Parathyroid adenoma (tissue), 2 donors: Measurements from ENCODE around the gene STAT5A.

Source experiments
- H2AFZ ChIP-seq: fragments of 300-600 bp; sonication (generic); one replicate; pipeline ENCODE4 v1.7.0; 2017; ENCODE audit warnings: antibody characterized with exemption, mild to moderate bottlenecking
- H3K27ac ChIP-seq: fragments of 300-600 bp; sonication (generic); one replicate; pipeline ENCODE4 v1.7.0; 2017
- H3K27me3 ChIP-seq: fragments of 300-600 bp; sonication (generic); one replicate; pipeline ENCODE4 v1.7.0; 2017; ENCODE audit warnings: low read length; ENCODE audit not compliant: control insufficient read depth, insufficient read depth
- H3K36me3 ChIP-seq: fragments of 300-600 bp; sonication (generic); one replicate; pipeline ENCODE4 v1.7.0; 2017; ENCODE audit warnings: low read length; ENCODE audit not compliant: control insufficient read depth, insufficient read depth
- H3K4me1 ChIP-seq: fragments of 300-600 bp; sonication (generic); one replicate; pipeline ENCODE4 v1.7.0; 2017; ENCODE audit warnings: control low read depth
- H3K4me2 ChIP-seq: fragments of 300-600 bp; sonication (generic); one replicate; pipeline ENCODE4 v1.7.0; 2017; ENCODE audit warnings: low read length
- H3K4me3 ChIP-seq: fragments of 300-600 bp; sonication (generic); one replicate; pipeline ENCODE4 v1.7.0; 2017; ENCODE audit warnings: low read depth, low read length
- H3K79me2 ChIP-seq: fragments of 300-600 bp; sonication (generic); one replicate; pipeline ENCODE4 v1.7.0; 2017; ENCODE audit warnings: control low read depth
- H3K9ac ChIP-seq: fragments of 300-600 bp; sonication (generic); one replicate; pipeline ENCODE4 v1.7.0; 2017; ENCODE audit warnings: mild to moderate bottlenecking
- H3K9me3 ChIP-seq: fragments of 300-600 bp; sonication (generic); one replicate; pipeline ENCODE4 v1.7.0; 2017; ENCODE audit warnings: low read length; ENCODE audit not compliant: control insufficient read depth
- CTCF ChIP-seq: fragments of 300-600 bp; sonication (generic); IDR thresholded peaks from one replicate; pipeline ENCODE4 v1.7.0; 2017; ENCODE audit warnings: antibody characterized with exemption, mild to moderate bottlenecking
- donor health status: primary hyperparathyroidism.

Gene STAT5A

GRCh38 chr17:42308446-42308845, 20.1 kb downstream of the STAT5A start:
- Histone ChIP-seq H3K9me3 (no peaks in the 10 kb centered on the region), H3K79me2 (no peaks in the 10 kb centered on the region), H3K27me3 (no peaks in the 10 kb centered on the region), H3K4me1 (no peaks in the 10 kb centered on the region), H2AFZ (no peak overlapping the region), H3K4me2 (no peak overlapping the region), H3K27ac (no peak overlapping the region), H3K36me3 (no peaks in the 10 kb centered on the region), H3K4me3 (no peak overlapping the region), H3K9ac (no peak overlapping the region)
- no peak for TF ChIP-seq CTCF

GRCh38 chr17:42309142-42309541, 20.8 kb downstream of the STAT5A start:
- no peaks in the 10 kb centered on the region for H3K4me1 ChIP-seq
- H2AFZ ChIP-seq: no peak overlapping the region
- H3K4me3 ChIP-seq: no peak overlapping the region
- no peaks in the 10 kb centered on the region for H3K36me3 ChIP-seq
- H3K4me2 ChIP-seq: no peak overlapping the region
- H3K27ac ChIP-seq: no peak overlapping the region
- TF ChIP-seq CTCF: no peak
- H3K27me3 ChIP-seq: no peaks in the 10 kb centered on the region
- H3K79me2 ChIP-seq: no peaks in the 10 kb centered on the region
- no peaks in the 10 kb centered on the region for H3K9me3 ChIP-seq
- no peak overlapping the region for H3K9ac ChIP-seq

DNA sequence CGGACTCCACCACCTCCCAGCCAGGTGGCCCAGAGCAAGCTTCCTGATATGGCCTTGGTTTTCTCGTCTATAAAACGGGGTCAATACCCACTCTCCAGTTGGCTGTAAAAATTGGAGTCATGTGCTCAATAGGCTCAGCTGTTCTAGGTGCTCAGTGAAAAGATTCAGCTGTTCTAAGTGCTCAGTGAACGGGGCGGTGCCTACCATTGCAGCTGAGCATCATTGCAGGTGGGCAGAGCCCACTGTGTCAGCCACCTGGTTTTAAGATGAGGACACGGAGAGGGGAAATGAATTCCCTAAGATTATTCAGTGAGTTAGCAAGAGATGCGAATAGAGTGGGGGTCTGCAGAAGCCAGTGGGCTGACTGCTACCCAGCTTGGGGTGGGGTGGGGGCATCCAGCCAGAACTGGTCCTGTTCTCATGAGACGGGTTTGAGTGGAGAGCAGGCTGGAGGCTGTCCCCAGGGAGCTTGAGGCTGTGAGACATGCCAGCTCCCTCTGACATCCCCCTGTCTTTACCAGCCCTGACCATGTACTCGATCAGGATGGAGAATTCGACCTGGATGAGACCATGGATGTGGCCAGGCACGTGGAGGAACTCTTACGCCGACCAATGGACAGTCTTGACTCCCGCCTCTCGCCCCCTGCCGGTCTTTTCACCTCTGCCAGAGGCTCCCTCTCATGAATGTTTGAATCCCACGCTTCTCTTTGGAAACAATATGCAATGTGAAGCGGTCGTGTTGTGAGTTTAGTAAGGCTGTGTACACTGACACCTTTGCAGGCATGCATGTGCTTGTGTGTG, 21.9 kb downstream of the STAT5A start:
- H3K27me3 ChIP-seq: no peaks in the 10 kb centered on the region
- H3K9ac ChIP-seq: no peak overlapping the region
- TF ChIP-seq CTCF: no peak
- H3K4me1 ChIP-seq: no peaks in the 10 kb centered on the region
- H3K4me2 ChIP-seq: no peak overlapping the region
- H3K79me2 ChIP-seq: no peaks in the 10 kb centered on the region
- no peak overlapping the region for H3K27ac ChIP-seq
- H2AFZ ChIP-seq: no peak overlapping the region
- no peak overlapping the region for H3K4me3 ChIP-seq
- H3K9me3 ChIP-seq: no peaks in the 10 kb centered on the region
- no peaks in the 10 kb centered on the region for H3K36me3 ChIP-seq

DNA sequence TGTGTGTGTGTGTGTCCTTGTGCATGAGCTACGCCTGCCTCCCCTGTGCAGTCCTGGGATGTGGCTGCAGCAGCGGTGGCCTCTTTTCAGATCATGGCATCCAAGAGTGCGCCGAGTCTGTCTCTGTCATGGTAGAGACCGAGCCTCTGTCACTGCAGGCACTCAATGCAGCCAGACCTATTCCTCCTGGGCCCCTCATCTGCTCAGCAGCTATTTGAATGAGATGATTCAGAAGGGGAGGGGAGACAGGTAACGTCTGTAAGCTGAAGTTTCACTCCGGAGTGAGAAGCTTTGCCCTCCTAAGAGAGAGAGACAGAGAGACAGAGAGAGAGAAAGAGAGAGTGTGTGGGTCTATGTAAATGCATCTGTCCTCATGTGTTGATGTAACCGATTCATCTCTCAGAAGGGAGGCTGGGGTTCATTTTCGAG, 22.5 kb downstream of the STAT5A start:
- Histone ChIP-seq H3K9ac (no peak overlapping the region), H3K4me2 (no peak overlapping the region), H3K27ac (no peak overlapping the region), H3K79me2 (no peaks in the 10 kb centered on the region), H3K9me3 (no peaks in the 10 kb centered on the region), H3K36me3 (no peaks in the 10 kb centered on the region), H2AFZ (no peak overlapping the region), H3K4me3 (no peak overlapping the region), H3K27me3 (no peaks in the 10 kb centered on the region), H3K4me1 (no peaks in the 10 kb centered on the region)
- TF ChIP-seq CTCF: no peak
